Measurements from ENCODE around the gene PAQR9. TPM values are rescaled to one million over a fixed set of nuclear protein-coding genes. Genes with fewer than 3 reads are reported as not detected.
"Not testable (repeated sequence)": the region's sequence is repeated elsewhere in the genome, so short reads cannot be mapped to it uniquely, and the experiment has no call there.

The PAQR9 gene
- polyA plus RNA-seq, 1 donor (not counting 4 experiments of a cell fraction or from before 2014, with no cell fraction given): not detected

DNA sequence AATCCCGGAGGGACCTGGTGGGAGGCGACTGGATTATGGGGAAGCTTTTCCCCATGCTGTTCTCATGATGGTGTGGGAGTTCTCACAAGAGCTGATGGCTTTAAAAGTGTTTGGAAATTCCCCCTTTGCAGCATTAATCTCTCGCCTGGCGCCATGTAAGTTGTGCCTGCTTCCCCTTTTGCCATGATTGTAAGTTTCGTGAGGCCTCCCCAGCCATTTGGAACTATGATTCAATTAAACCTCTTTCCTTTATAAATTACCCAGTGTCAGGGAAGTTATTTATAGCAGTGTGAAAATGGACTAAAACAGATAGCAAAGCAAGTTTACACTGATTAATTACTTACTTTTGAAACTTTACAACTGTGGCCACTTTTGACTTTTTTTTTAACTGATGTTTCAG is 27.2 kb upstream of the PAQR9 start:
- H3K4me1 ChIP-seq (ENCODE audit: control insufficient read depth, extremely low read depth, insufficient read depth, low read length): no peaks in the 10 kb centered on the region
- H3K9me3 ChIP-seq (ENCODE audit: control insufficient read depth, low read depth, low read length): no peaks in the 10 kb centered on the region
- H3K9me1 ChIP-seq (ENCODE audit: control insufficient read depth, extremely low read depth, insufficient read depth, low read length): no peaks in the 10 kb centered on the region
- no peak overlapping the region for H3K27ac ChIP-seq (ENCODE audit: control insufficient read depth, insufficient read depth, low read length)
- dilution Hi-C loops (cut with MboI; ENCODE audit: extremely low pct_ligation_motif_present, low sequenced_read_pairs): no loop called here
- no peak overlapping the region for H3K9ac ChIP-seq (ENCODE audit: control insufficient read depth, extremely low read depth, insufficient read depth, low read length)
- DNase-seq (ENCODE audit: low read depth, low spot score): no peak
- H3K79me2 ChIP-seq (ENCODE audit: control insufficient read depth, insufficient read depth, low read length): no peaks in the 10 kb centered on the region
- H2AFZ ChIP-seq (ENCODE audit: control insufficient read depth, low read length): no peak overlapping the region
- no peak for TF ChIP-seq EZH2 (IDR thresholded peaks at IDR 0.05; ENCODE audit: low read length)
- no peak overlapping the region for H3K4me3 ChIP-seq (ENCODE audit: control insufficient read depth in 2 of 3, extremely low read depth in 1 of 3, insufficient read depth in 2 of 3, low read depth in 1 of 3, low read length in 3 of 3)
- no peak overlapping the region for H3K4me2 ChIP-seq (ENCODE audit: control insufficient read depth, extremely low read depth, insufficient read depth, low read depth, low read length)
- no peak for FAIRE-seq
- H3K27me3 ChIP-seq (ENCODE audit: control insufficient read depth, extremely low read depth, insufficient read depth, low read length): no peaks in the 10 kb centered on the region
- no peaks in the 10 kb centered on the region for H4K20me1 ChIP-seq (ENCODE audit: control insufficient read depth, extremely low read depth, insufficient read depth, low read length)
- no peaks in the 10 kb centered on the region for H3K36me3 ChIP-seq (ENCODE audit: control insufficient read depth in 2 of 2, extremely low read depth in 1 of 2, insufficient read depth in 2 of 2, low read length in 2 of 2)

DNA sequence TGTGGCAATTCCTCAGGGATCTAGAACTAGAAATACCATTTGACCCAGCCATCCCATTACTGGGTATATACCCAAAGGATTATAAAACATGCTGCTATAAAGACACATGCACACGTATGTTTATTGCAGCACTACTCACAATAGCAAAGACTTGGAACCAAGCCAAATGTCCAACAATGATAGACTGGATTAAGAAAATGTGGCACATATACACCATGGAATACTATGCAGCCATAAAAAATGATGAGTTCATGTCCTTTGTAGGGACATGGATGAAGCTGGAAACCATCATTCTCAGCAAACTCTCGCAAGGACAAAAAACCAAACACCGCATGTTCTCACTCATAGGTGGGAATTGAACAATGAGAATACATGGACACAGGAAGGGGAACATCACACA is 25.4 kb upstream of the PAQR9 start:
- FAIRE-seq; H3K4me1 ChIP-seq (ENCODE audit: control insufficient read depth, extremely low read depth, insufficient read depth, low read length); H3K27ac ChIP-seq (ENCODE audit: control insufficient read depth, insufficient read depth, low read length); H3K9me1 ChIP-seq (ENCODE audit: control insufficient read depth, extremely low read depth, insufficient read depth, low read length); H2AFZ ChIP-seq (ENCODE audit: control insufficient read depth, low read length); H3K4me2 ChIP-seq (ENCODE audit: control insufficient read depth, extremely low read depth, insufficient read depth, low read depth, low read length); H3K27me3 ChIP-seq (ENCODE audit: control insufficient read depth, extremely low read depth, insufficient read depth, low read length); DNase-seq (ENCODE audit: low read depth, low spot score); dilution Hi-C loops (cut with MboI; ENCODE audit: extremely low pct_ligation_motif_present, low sequenced_read_pairs); H3K79me2 ChIP-seq (ENCODE audit: control insufficient read depth, insufficient read depth, low read length); H3K4me3 ChIP-seq (ENCODE audit: control insufficient read depth in 2 of 3, extremely low read depth in 1 of 3, insufficient read depth in 2 of 3, low read depth in 1 of 3, low read length in 3 of 3); H3K9me3 ChIP-seq (ENCODE audit: control insufficient read depth, low read depth, low read length); H4K20me1 ChIP-seq (ENCODE audit: control insufficient read depth, extremely low read depth, insufficient read depth, low read length); H3K9ac ChIP-seq (ENCODE audit: control insufficient read depth, extremely low read depth, insufficient read depth, low read length); H3K36me3 ChIP-seq (ENCODE audit: control insufficient read depth in 2 of 2, extremely low read depth in 1 of 2, insufficient read depth in 2 of 2, low read length in 2 of 2): not testable (repeated sequence)

DNA sequence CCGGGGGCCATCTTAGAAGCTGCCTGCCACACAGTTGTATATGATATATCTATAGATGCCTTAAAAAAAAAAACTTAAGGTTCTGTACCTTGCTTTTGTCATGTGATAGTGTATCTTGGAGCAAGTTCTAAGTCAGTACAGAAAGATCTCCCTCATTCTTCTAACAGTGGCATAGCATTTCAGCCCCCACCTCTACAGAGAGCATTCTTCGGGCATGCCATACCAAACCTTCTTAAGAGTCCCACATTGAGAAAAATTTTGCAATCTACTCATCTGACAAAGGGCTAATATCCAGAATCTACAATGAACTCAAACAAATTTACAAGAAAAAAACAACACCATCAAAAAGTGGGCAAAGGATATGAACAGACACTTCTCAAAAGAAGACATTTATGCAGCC is 24.7 kb upstream of the PAQR9 start:
- H3K27ac ChIP-seq (ENCODE audit: control insufficient read depth, insufficient read depth, low read length); H2AFZ ChIP-seq (ENCODE audit: control insufficient read depth, low read length); H3K27me3 ChIP-seq (ENCODE audit: control insufficient read depth, extremely low read depth, insufficient read depth, low read length); H3K79me2 ChIP-seq (ENCODE audit: control insufficient read depth, insufficient read depth, low read length); H3K4me3 ChIP-seq (ENCODE audit: control insufficient read depth in 2 of 3, extremely low read depth in 1 of 3, insufficient read depth in 2 of 3, low read depth in 1 of 3, low read length in 3 of 3); H4K20me1 ChIP-seq (ENCODE audit: control insufficient read depth, extremely low read depth, insufficient read depth, low read length); H3K9ac ChIP-seq (ENCODE audit: control insufficient read depth, extremely low read depth, insufficient read depth, low read length); dilution Hi-C loops (cut with MboI; ENCODE audit: extremely low pct_ligation_motif_present, low sequenced_read_pairs); H3K36me3 ChIP-seq (ENCODE audit: control insufficient read depth in 2 of 2, extremely low read depth in 1 of 2, insufficient read depth in 2 of 2, low read length in 2 of 2); H3K9me1 ChIP-seq (ENCODE audit: control insufficient read depth, extremely low read depth, insufficient read depth, low read length); FAIRE-seq; H3K9me3 ChIP-seq (ENCODE audit: control insufficient read depth, low read depth, low read length); H3K4me1 ChIP-seq (ENCODE audit: control insufficient read depth, extremely low read depth, insufficient read depth, low read length); DNase-seq (ENCODE audit: low read depth, low spot score); H3K4me2 ChIP-seq (ENCODE audit: control insufficient read depth, extremely low read depth, insufficient read depth, low read depth, low read length): not testable (repeated sequence)

Measured in keratinocyte (primary cell).